ENCODE measurements around the gene VPS11. TPM values are rescaled to one million over a fixed set of nuclear protein-coding genes. Genes with fewer than 3 reads are reported as not detected.

Gene VPS11
- total and polyA plus RNA-seq, 2 experiments from 2014 or later = 11.5 to 13.4 TPM

DNA sequence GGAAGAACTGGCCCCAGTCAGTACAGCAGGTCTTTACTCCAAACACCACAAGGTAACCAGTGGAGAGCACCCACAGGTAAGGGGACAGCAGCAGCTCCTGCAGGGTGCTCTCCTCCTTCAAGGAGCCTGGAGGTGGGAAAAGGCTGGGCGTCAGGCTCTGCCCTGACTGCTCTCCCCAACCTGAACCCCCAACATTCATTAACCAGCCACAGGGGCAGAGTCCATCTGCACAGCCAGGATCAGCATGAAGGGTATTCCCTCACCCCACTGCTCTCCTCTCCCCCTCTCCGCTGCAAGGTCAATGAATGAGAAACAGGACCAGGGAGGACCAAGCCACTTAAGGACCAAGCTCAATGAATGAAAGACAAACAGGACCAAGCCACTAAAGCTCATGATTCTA is 40.6 kb upstream of the VPS11 start:
- Mint-ChIP-seq H3K4me1 (peaks cover 31% of the 10 kb centered on the region), H3K27ac (no peak overlapping the region; the same call in 1 of the 2 replicates), H3K27me3 (ENCODE audit: insufficient read depth, low read depth, poor library complexity) (peaks cover 26% of the 10 kb centered on the region), H3K4me3 (no peak overlapping the region), H3K9me3 (no peaks in the 10 kb centered on the region; the same call in 2 of the 3 replicates), H3K36me3 (ENCODE audit: low read depth) (peaks cover 59% of the 10 kb centered on the region)
- Histone ChIP-seq H4K20me1 (replicated peaks; ENCODE audit: insufficient read depth) (peaks cover 15% of the 10 kb centered on the region), H3K4me2 (no peak overlapping the region), H3K27ac (ENCODE audit: low read depth) (no peak overlapping the region), H3K4me3 (no peak overlapping the region), H3F3A (replicated peaks; ENCODE audit: low read depth) (peaks cover 39% of the 10 kb centered on the region), H3K27me3 (ENCODE audit: insufficient read depth) (no peaks in the 10 kb centered on the region), H3K36me3 (ENCODE audit: insufficient read depth) (peaks cover 22% of the 10 kb centered on the region), H3K4me1 (ENCODE audit: insufficient read depth) (peaks cover 14% of the 10 kb centered on the region), H3K79me2 (replicated peaks; ENCODE audit: insufficient read depth) (peaks cover 9% of the 10 kb centered on the region), H3K9me2 (ENCODE audit: insufficient read depth) (no peaks in the 10 kb centered on the region), H2AFZ (no peak overlapping the region)
- DNase-seq (ENCODE audit: low spot score) = no peak
- TF ChIP-seq POLR2AphosphoS5 (IDR thresholded peaks at IDR 0.05; ENCODE audit: low read depth) (no peak), CREB1 (CRISPR knock-in tag; IDR thresholded peaks at IDR 0.05; ENCODE audit: low read depth) (no peak), NANOG (IDR thresholded peaks at IDR 0.05; ENCODE audit: borderline replicate concordance) (no peak)
- no peak for ATAC-seq

DNA sequence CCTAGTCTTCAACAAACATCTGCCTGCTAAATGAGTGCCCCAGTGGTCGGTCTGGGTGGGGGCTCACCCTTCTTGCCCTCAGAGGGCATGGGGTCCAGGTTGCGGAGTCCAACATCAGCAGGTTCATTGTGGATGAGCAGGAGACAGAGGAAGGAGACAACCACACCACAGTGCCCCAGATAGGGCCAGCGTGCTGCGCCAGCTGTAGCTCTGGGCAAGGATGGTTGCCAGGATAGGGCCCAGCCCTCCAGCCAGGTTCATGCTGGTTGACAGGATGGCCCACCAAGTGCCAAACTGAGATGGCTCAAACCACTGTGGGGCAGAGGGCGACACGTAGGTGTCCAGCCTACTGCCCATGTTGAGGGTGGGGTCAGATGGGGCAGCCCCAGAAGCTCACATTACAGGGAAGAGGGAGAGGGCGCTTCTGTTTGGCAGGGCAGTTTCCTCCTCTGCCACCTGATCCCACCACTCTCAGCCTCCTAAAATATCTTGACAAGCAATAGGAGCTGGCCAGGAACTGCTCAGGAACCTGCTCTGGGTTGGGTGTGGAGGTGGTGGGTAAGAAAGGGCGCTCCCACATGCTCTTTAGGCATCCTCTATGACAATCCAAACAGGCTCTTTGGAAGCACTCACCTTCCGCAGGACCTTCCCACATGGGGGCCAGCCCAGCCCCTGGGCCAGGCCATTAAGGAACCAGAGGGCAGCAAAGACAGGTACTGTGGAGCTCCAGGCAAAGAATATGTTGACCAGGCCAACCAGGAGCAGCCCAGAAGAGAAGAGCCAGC is 39.9 kb upstream of the VPS11 start:
- Histone ChIP-seq H3K4me3 (no peak overlapping the region), H2AFZ (no peak overlapping the region), H3K9me2 (ENCODE audit: insufficient read depth) (no peaks in the 10 kb centered on the region), H3K36me3 (ENCODE audit: insufficient read depth) (peaks cover 15% of the 10 kb centered on the region), H3K79me2 (replicated peaks; ENCODE audit: insufficient read depth) (peaks cover 8% of the 10 kb centered on the region), H3K27me3 (ENCODE audit: insufficient read depth) (no peaks in the 10 kb centered on the region), H3K27ac (ENCODE audit: low read depth) (no peak overlapping the region), H4K20me1 (replicated peaks; ENCODE audit: insufficient read depth) (peaks cover 15% of the 10 kb centered on the region), H3K4me1 (ENCODE audit: insufficient read depth) (peaks cover 14% of the 10 kb centered on the region), H3K4me2 (no peak overlapping the region), H3F3A (replicated peaks; ENCODE audit: low read depth) (peaks cover 38% of the 10 kb centered on the region)
- ATAC-seq = no peak
- Mint-ChIP-seq H3K27me3 (ENCODE audit: insufficient read depth, low read depth, poor library complexity) (peaks cover 25% of the 10 kb centered on the region), H3K4me1 (peaks cover 31% of the 10 kb centered on the region), H3K4me3 (peak overlapping the region; percentile 19; the same call in 1 of the 3 replicates), H3K36me3 (ENCODE audit: low read depth) (peaks cover 54% of the 10 kb centered on the region), H3K27ac (peak overlapping the region; percentile 31; the same call in 1 of the 2 replicates), H3K9me3 (no peaks in the 10 kb centered on the region; the same call in 2 of the 3 replicates)
- no peak for DNase-seq (ENCODE audit: low spot score)
- TF ChIP-seq NANOG (IDR thresholded peaks at IDR 0.05; ENCODE audit: borderline replicate concordance) (no peak), EZH2 (IDR thresholded peaks at IDR 0.05; ENCODE audit: low read depth, unreplicated experiment) (no peak), ZNF114 (CRISPR knock-in tag; IDR thresholded peaks at IDR 0.05) (no peak), CREB1 (CRISPR knock-in tag; IDR thresholded peaks at IDR 0.05; ENCODE audit: low read depth) (no peak), ZNF331 (CRISPR knock-in tag; IDR thresholded peaks at IDR 0.05; ENCODE audit: low read depth) (no peak), STAT1 (IDR thresholded peaks at IDR 0.05; ENCODE audit: unreplicated experiment) (no peak), JUNB (IDR thresholded peaks at IDR 0.05; ENCODE audit: unreplicated experiment) (no peak)
- TF ChIP-seq, protein P1, sequence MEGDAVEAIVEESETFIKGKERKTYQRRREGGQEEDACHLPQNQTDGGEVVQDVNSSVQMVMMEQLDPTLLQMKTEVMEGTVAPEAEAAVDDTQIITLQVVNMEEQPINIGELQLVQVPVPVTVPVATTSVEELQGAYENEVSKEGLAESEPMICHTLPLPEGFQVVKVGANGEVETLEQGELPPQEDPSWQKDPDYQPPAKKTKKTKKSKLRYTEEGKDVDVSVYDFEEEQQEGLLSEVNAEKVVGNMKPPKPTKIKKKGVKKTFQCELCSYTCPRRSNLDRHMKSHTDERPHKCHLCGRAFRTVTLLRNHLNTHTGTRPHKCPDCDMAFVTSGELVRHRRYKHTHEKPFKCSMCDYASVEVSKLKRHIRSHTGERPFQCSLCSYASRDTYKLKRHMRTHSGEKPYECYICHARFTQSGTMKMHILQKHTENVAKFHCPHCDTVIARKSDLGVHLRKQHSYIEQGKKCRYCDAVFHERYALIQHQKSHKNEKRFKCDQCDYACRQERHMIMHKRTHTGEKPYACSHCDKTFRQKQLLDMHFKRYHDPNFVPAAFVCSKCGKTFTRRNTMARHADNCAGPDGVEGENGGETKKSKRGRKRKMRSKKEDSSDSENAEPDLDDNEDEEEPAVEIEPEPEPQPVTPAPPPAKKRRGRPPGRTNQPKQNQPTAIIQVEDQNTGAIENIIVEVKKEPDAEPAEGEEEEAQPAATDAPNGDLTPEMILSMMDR (conservative IDR thresholded peaks at IDR 0.05; ENCODE audit: low read depth in 2 of 2) = no peak
- TF ChIP-seq, protein P2, sequence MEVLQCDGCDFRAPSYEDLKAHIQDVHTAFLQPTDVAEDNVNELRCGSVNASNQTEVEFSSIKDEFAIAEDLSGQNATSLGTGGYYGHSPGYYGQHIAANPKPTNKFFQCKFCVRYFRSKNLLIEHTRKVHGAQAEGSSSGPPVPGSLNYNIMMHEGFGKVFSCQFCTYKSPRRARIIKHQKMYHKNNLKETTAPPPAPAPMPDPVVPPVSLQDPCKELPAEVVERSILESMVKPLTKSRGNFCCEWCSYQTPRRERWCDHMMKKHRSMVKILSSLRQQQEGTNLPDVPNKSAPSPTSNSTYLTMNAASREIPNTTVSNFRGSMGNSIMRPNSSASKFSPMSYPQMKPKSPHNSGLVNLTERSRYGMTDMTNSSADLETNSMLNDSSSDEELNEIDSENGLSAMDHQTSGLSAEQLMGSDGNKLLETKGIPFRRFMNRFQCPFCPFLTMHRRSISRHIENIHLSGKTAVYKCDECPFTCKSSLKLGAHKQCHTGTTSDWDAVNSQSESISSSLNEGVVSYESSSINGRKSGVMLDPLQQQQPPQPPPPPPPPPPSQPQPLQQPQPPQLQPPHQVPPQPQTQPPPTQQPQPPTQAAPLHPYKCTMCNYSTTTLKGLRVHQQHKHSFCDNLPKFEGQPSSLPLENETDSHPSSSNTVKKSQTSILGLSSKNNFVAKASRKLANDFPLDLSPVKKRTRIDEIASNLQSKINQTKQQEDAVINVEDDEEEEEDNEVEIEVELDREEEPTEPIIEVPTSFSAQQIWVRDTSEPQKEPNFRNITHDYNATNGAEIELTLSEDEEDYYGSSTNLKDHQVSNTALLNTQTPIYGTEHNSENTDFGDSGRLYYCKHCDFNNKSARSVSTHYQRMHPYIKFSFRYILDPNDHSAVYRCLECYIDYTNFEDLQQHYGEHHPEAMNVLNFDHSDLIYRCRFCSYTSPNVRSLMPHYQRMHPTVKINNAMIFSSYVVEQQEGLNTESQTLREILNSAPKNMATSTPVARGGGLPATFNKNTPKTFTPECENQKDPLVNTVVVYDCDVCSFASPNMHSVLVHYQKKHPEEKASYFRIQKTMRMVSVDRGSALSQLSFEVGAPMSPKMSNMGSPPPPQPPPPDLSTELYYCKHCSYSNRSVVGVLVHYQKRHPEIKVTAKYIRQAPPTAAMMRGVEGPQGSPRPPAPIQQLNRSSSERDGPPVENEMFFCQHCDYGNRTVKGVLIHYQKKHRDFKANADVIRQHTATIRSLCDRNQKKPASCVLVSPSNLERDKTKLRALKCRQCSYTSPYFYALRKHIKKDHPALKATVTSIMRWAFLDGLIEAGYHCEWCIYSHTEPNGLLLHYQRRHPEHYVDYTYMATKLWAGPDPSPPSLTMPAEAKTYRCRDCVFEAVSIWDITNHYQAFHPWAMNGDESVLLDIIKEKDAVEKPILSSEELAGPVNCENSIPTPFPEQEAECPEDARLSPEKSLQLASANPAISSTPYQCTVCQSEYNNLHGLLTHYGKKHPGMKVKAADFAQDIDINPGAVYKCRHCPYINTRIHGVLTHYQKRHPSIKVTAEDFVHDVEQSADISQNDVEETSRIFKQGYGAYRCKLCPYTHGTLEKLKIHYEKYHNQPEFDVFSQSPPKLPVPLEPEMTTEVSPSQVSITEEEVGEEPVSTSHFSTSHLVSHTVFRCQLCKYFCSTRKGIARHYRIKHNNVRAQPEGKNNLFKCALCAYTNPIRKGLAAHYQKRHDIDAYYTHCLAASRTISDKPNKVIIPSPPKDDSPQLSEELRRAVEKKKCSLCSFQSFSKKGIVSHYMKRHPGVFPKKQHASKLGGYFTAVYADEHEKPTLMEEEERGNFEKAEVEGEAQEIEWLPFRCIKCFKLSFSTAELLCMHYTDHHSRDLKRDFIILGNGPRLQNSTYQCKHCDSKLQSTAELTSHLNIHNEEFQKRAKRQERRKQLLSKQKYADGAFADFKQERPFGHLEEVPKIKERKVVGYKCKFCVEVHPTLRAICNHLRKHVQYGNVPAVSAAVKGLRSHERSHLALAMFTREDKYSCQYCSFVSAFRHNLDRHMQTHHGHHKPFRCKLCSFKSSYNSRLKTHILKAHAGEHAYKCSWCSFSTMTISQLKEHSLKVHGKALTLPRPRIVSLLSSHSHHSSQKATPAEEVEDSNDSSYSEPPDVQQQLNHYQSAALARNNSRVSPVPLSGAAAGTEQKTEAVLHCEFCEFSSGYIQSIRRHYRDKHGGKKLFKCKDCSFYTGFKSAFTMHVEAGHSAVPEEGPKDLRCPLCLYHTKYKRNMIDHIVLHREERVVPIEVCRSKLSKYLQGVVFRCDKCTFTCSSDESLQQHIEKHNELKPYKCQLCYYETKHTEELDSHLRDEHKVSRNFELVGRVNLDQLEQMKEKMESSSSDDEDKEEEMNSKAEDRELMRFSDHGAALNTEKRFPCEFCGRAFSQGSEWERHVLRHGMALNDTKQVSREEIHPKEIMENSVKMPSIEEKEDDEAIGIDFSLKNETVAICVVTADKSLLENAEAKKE (CRISPR knock-in tag; IDR thresholded peaks at IDR 0.05) = no peak

Data from GM23338 (cell line).